GM21360 (cell line): ENCODE results near the gene LINGO1.

Experiments used
- ATAC-seq: cut with Tn5 transposase; IDR thresholded peaks from one replicate; pipeline ENCODE4 v1.9.1; 2021; ENCODE audit warnings: mild to moderate bottlenecking, moderate library complexity; ENCODE audit not compliant: unreplicated experiment

LINGO1 gene

GRCh38 chr15:77598644-77599043 lies 34.1 kb downstream of the LINGO1 start:
- ATAC-seq, result no peak

GRCh38 chr15:77597804-77598453 lies 34.8 kb downstream of the LINGO1 start:
- ATAC-seq, result no peak

GRCh38 chr15:77596821-77597803 lies 35.6 kb downstream of the LINGO1 start:
- no peak for ATAC-seq

- ATAC-seq, result no peak
These were observed 37.5 kb downstream of the LINGO1 start for GRCh38 chr15:77595231-77595630.

- no peak for ATAC-seq
These were observed 40.0 kb downstream of the LINGO1 start for GRCh38 chr15:77592758-77593157.

GRCh38 chr15:77591968-77592613 lies 40.6 kb downstream of the LINGO1 start:
- ATAC-seq, result no peak

- ATAC-seq, result no peak
These were observed 42.9 kb downstream of the LINGO1 start for GRCh38 chr15:77589839-77590238.

- no peak for ATAC-seq
These were observed 44.6 kb downstream of the LINGO1 start for GRCh38 chr15:77588126-77588525.

GRCh38 chr15:77584691-77585090 lies 48.0 kb downstream of the LINGO1 start:
- ATAC-seq, result no peak

- ATAC-seq, result no peak
These were observed 48.5 kb downstream of the LINGO1 start for GRCh38 chr15:77584201-77584600.

- no peak for ATAC-seq
These were observed 49.9 kb downstream of the LINGO1 start for GRCh38 chr15:77582763-77583162.

GRCh38 chr15:77581896-77582569 lies 50.7 kb downstream of the LINGO1 start:
- no peak for ATAC-seq

GRCh38 chr15:77580996-77581682 lies 51.6 kb downstream of the LINGO1 start:
- no peak for ATAC-seq

GRCh38 chr15:77579498-77580188 lies 53.1 kb downstream of the LINGO1 start:
- ATAC-seq, result no peak

- no peak for ATAC-seq
These were observed 53.9 kb downstream of the LINGO1 start for GRCh38 chr15:77578641-77579372.

- ATAC-seq, result no peak
These were observed 55.3 kb downstream of the LINGO1 start for GRCh38 chr15:77577366-77577950.

- no peak for ATAC-seq
These were observed 56.2 kb downstream of the LINGO1 start for GRCh38 chr15:77576538-77576937.

- ATAC-seq, result no peak
These were observed 57.3 kb downstream of the LINGO1 start for GRCh38 chr15:77575203-77575934.
